Neuronal stem cell (in vitro differentiated cells): ENCODE measurements around the gene ADCY2.

ENCODE experiments used
- DNase-seq: peaks from one replicate; pipeline ENCODE4 v3.0.0-alpha.2; 2013; ENCODE audit warnings: low spot score
- H2AFZ ChIP-seq: one replicate; pipeline ENCODE4 v1.6.1; 2013; ENCODE audit warnings: mild to moderate bottlenecking, low read length, inconsistent platforms
- H2AK5ac ChIP-seq: 2 replicates; pipeline ENCODE4 v1.6.1; 2013; ENCODE audit warnings: low read depth, mild to moderate bottlenecking, inconsistent platforms, low read length, moderate library complexity, mixed read lengths
- H2BK120ac ChIP-seq: 2 replicates; pipeline ENCODE4 v1.6.1; 2013; ENCODE audit warnings: low read depth, mild to moderate bottlenecking, inconsistent platforms, low read length, moderate library complexity, mixed read lengths
- H2BK12ac ChIP-seq: one replicate; pipeline ENCODE4 v1.6.1; 2013; ENCODE audit warnings: low read length, inconsistent platforms
- H2BK15ac ChIP-seq: 2 replicates; pipeline ENCODE4 v1.6.1; 2013; ENCODE audit warnings: mild to moderate bottlenecking, low read length, inconsistent platforms, mixed read lengths
- H2BK5ac ChIP-seq: one replicate; pipeline ENCODE4 v1.6.1; 2013; ENCODE audit warnings: inconsistent platforms, mild to moderate bottlenecking, low read length, moderate library complexity
- H3K14ac ChIP-seq: one replicate; pipeline ENCODE4 v1.6.1; 2013; ENCODE audit warnings: low read length, inconsistent platforms
- H3K18ac ChIP-seq: 2 replicates; pipeline ENCODE4 v1.6.1; 2013; ENCODE audit warnings: low read length, inconsistent platforms
- H3K23ac ChIP-seq: 2 replicates; pipeline ENCODE4 v1.6.1; 2013; ENCODE audit warnings: low read depth, mild to moderate bottlenecking, mixed read lengths, low read length, inconsistent platforms; ENCODE audit not compliant: poor library complexity
- H3K27ac ChIP-seq: replicated peaks from 3 replicates; pipeline ENCODE4 v1.5.1; 2013; ENCODE audit warnings: low read length, inconsistent platforms
- H3K27me3 ChIP-seq, 3 experiments: 2 replicates each; pipeline ENCODE4 v1.6.1; 2013; ENCODE audit warnings: low read length in 3 of 3, mild to moderate bottlenecking in 2 of 3, inconsistent platforms in 1 of 3, low read depth in 1 of 3, mixed read lengths in 1 of 3, moderate library complexity in 1 of 3; ENCODE audit not compliant: control insufficient read depth in 3 of 3, insufficient read depth in 3 of 3
- H3K36me3 ChIP-seq, 2 donors: replicated peaks in 1 of 2; 2 replicates each; pipeline ENCODE4 v1.6.1; 2013; ENCODE audit warnings: low read length in 2 of 2; ENCODE audit not compliant: control insufficient read depth in 2 of 2, insufficient read depth in 2 of 2
- H3K4ac ChIP-seq: 2 replicates; pipeline ENCODE4 v1.6.1; 2013; ENCODE audit warnings: inconsistent platforms, mild to moderate bottlenecking, low read length, moderate library complexity
- H3K4me1 ChIP-seq, 2 donors: 1 replicate in 1 of 2; 2 replicates in 1 of 2; pipeline ENCODE4 v1.6.1; 2013; ENCODE audit warnings: low read length in 2 of 2, low read depth in 1 of 2; ENCODE audit not compliant: control insufficient read depth in 2 of 2, insufficient read depth in 1 of 2
- H3K4me2 ChIP-seq: one replicate; pipeline ENCODE4 v1.6.1; 2013; ENCODE audit warnings: mild to moderate bottlenecking, low read length, inconsistent platforms; ENCODE audit not compliant: insufficient read depth, poor library complexity, severe bottlenecking
- H3K4me3 ChIP-seq, 2 donors: 2 replicates each; pipeline ENCODE4 v1.5.1; 2013; ENCODE audit warnings: low read length in 2 of 2, mild to moderate bottlenecking in 2 of 2, inconsistent platforms in 1 of 2, moderate library complexity in 1 of 2
- H3K79me1 ChIP-seq: one replicate; pipeline ENCODE4 v1.6.1; 2013; ENCODE audit warnings: low read depth, mild to moderate bottlenecking, inconsistent platforms, low read length, moderate library complexity
- H3K9ac ChIP-seq: one replicate; pipeline ENCODE4 v1.6.1; 2013; ENCODE audit warnings: mild to moderate bottlenecking, low read depth, low read length, inconsistent platforms; ENCODE audit not compliant: poor library complexity
- H3K9me3 ChIP-seq, 2 donors: replicated peaks in 1 of 2; 2 replicates each; pipeline versions ENCODE3 to v1.6.1; 2013; ENCODE audit warnings: low read length in 2 of 2, mild to moderate bottlenecking in 2 of 2, inconsistent platforms in 1 of 2, low read depth in 1 of 2, mixed read lengths in 1 of 2, moderate library complexity in 1 of 2; ENCODE audit not compliant: control insufficient read depth in 2 of 2, insufficient read depth in 1 of 2
- H4K8ac ChIP-seq: one replicate; pipeline ENCODE4 v1.6.1; 2013; ENCODE audit warnings: low read depth, mild to moderate bottlenecking, inconsistent platforms, low read length, moderate library complexity
- H4K91ac ChIP-seq: one replicate; pipeline ENCODE4 v1.6.1; 2013; ENCODE audit warnings: low read length, low read depth, mild to moderate bottlenecking, inconsistent platforms; ENCODE audit not compliant: poor library complexity
- WGBS, 2 donors: extraction: QIAGEN DNeasy Blood & Tissue Kit; methylation state at CpG; one replicate each; pipeline ENCODE4 v1.1.7; 2013; ENCODE audit warnings: missing lambda C conversion rate in 2 of 2, mixed read lengths in 1 of 2; ENCODE audit not compliant: insufficient read length in 2 of 2, insufficient replicate concordance in 1 of 2; ENCODE audit errors: extremely low coverage in 2 of 2; 5-methylcytosine and 5-hydroxymethylcytosine counted together

The ADCY2 gene

GRCh38 chr5:7657153-7657552, 261.2 kb downstream of the ADCY2 start:
- WGBS, 2 donors = no CpG with 5 or more reads among the region's 3 CpGs
- peaks cover 0 to 2% (median 0%) of the 10 kb centered on the region in 3 experiments for H3K27me3 ChIP-seq
- H2BK12ac ChIP-seq = no peak overlapping the region
- no peak overlapping the region for H2AFZ ChIP-seq
- no peak overlapping the region for H2BK5ac ChIP-seq
- no peaks in the 10 kb centered on the region for H3K36me3 ChIP-seq
- no peak overlapping the region for H2BK15ac ChIP-seq
- H3K4ac ChIP-seq = no peak overlapping the region
- H3K4me3 ChIP-seq = no peak overlapping the region
- H3K9me3 ChIP-seq = peaks cover 0 to 1% of the 10 kb centered on the region in 2 donors
- H3K18ac ChIP-seq = no peak overlapping the region
- H3K14ac ChIP-seq = no peak overlapping the region
- H3K4me1 ChIP-seq = no peaks in the 10 kb centered on the region
- H2AK5ac ChIP-seq = no peak overlapping the region
- H3K27ac ChIP-seq = no peak overlapping the region
- no peak overlapping the region for H3K23ac ChIP-seq
- no peak overlapping the region for H3K4me2 ChIP-seq
- no peak overlapping the region for H4K8ac ChIP-seq
- no peak overlapping the region for H4K91ac ChIP-seq
- H3K9ac ChIP-seq = no peak overlapping the region
- no peak for DNase-seq
- H2BK120ac ChIP-seq = no peak overlapping the region
- H3K79me1 ChIP-seq = no peaks in the 10 kb centered on the region

DNA sequence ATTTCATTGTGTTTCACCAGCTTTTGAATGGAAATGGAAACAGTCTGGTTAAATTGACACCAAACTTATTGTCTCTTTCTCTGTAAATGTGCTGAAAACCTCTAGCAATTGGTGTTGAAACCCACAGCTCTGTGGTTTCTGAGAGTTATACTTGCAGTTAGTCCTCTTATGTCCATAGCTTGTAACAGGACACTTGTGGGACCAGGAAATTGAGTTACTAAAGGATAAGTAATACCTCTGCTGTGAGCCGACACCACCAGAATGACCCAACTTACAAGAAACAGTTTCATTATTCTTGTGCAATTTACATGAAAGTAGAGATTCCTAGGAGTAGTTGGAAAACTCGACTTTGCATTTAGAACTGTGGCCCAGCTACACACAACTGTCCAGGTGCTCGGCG, 263.5 kb downstream of the ADCY2 start:
- H2BK15ac ChIP-seq = no peak overlapping the region
- H2AK5ac ChIP-seq = no peak overlapping the region
- H3K18ac ChIP-seq = no peak overlapping the region
- H3K27me3 ChIP-seq = peaks cover 0 to 2% (median 0%) of the 10 kb centered on the region in 3 experiments
- H2BK12ac ChIP-seq = no peak overlapping the region
- no peak overlapping the region for H3K4me2 ChIP-seq
- no peak overlapping the region for H2BK120ac ChIP-seq
- peaks cover 0 to 3% of the 10 kb centered on the region in 2 donors for H3K9me3 ChIP-seq
- no peaks in the 10 kb centered on the region for H3K4me1 ChIP-seq
- H3K4me3 ChIP-seq = no peak overlapping the region
- H3K4ac ChIP-seq = no peak overlapping the region
- no peak overlapping the region for H3K9ac ChIP-seq
- no CpG with 5 or more reads among the region's 4 CpGs for WGBS, 2 donors
- no peaks in the 10 kb centered on the region for H3K36me3 ChIP-seq
- H4K8ac ChIP-seq = no peak overlapping the region
- no peak overlapping the region for H4K91ac ChIP-seq
- no peak for DNase-seq
- H2BK5ac ChIP-seq = no peak overlapping the region
- no peak overlapping the region for H3K23ac ChIP-seq
- no peaks in the 10 kb centered on the region for H3K79me1 ChIP-seq
- H3K27ac ChIP-seq = no peak overlapping the region
- no peak overlapping the region for H2AFZ ChIP-seq
- no peak overlapping the region for H3K14ac ChIP-seq

GRCh38 chr5:7662289-7662688, 266.4 kb downstream of the ADCY2 start:
- H3K79me1 ChIP-seq = no peaks in the 10 kb centered on the region
- no peaks in the 10 kb centered on the region for H3K36me3 ChIP-seq
- no peak overlapping the region for H4K91ac ChIP-seq
- no peak overlapping the region for H2AFZ ChIP-seq
- H3K23ac ChIP-seq = no peak overlapping the region
- no peak overlapping the region for H3K4me3 ChIP-seq
- no peak overlapping the region for H2BK12ac ChIP-seq
- H3K18ac ChIP-seq = no peak overlapping the region
- no peaks in the 10 kb centered on the region for H3K27me3 ChIP-seq
- no peak overlapping the region for H2AK5ac ChIP-seq
- H2BK15ac ChIP-seq = no peak overlapping the region
- H3K4me1 ChIP-seq = no peaks in the 10 kb centered on the region
- no peak overlapping the region for H3K14ac ChIP-seq
- H3K4me2 ChIP-seq = no peak overlapping the region
- no peak overlapping the region for H3K9ac ChIP-seq
- no peak overlapping the region for H2BK5ac ChIP-seq
- H3K27ac ChIP-seq = no peak overlapping the region
- no peak overlapping the region for H4K8ac ChIP-seq
- H3K4ac ChIP-seq = no peak overlapping the region
- H2BK120ac ChIP-seq = no peak overlapping the region
- no peak for DNase-seq
- peaks cover 0 to 1% of the 10 kb centered on the region in 2 donors for H3K9me3 ChIP-seq
- no CpG with 5 or more reads among the region's 6 CpGs for WGBS, 2 donors

DNA sequence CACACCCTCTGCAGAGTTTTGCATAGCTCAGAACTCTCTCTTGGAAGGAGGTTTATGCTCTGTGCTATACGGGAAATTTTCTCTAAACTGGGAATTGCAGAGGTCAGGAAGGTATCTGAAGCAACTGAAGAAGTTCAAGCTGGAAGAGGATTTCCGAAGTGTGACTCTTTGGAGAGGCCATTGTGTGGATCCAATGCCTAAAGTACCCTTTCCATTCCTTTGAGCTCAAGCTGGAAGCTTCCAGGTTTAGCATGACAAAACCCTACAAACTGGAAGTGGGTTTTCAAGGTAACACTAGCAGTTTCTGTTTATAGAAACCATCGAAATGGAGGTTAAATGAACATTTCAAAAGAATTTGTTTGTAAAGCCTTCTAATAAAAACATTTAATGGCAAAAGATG, 267.9 kb downstream of the ADCY2 start:
- no peak overlapping the region for H2AK5ac ChIP-seq

More for the DNA sequence above, 267.9 kb downstream of the ADCY2 start:
- H3K4me1 ChIP-seq = no peaks in the 10 kb centered on the region
- no peaks in the 10 kb centered on the region for H3K27me3 ChIP-seq
- H2BK15ac ChIP-seq = no peak overlapping the region
- H2BK12ac ChIP-seq = no peak overlapping the region
- H3K18ac ChIP-seq = no peak overlapping the region
- no CpG with 5 or more reads among the region's 3 CpGs for WGBS, 2 donors
- no peak overlapping the region for H3K4me3 ChIP-seq
- H3K79me1 ChIP-seq = no peaks in the 10 kb centered on the region
- no peak overlapping the region for H3K14ac ChIP-seq
- no peak overlapping the region for H4K8ac ChIP-seq
- no peak overlapping the region for H3K4ac ChIP-seq
- no peak for DNase-seq
- no peaks in the 10 kb centered on the region for H3K36me3 ChIP-seq
- H3K9ac ChIP-seq = no peak overlapping the region
- H3K27ac ChIP-seq = no peak overlapping the region
- H4K91ac ChIP-seq = no peak overlapping the region
- no peak overlapping the region for H3K23ac ChIP-seq
- no peak overlapping the region for H2BK5ac ChIP-seq
- H3K9me3 ChIP-seq = peaks cover 0 to 1% of the 10 kb centered on the region in 2 donors
- no peak overlapping the region for H2BK120ac ChIP-seq
- no peak overlapping the region for H2AFZ ChIP-seq
- H3K4me2 ChIP-seq = no peak overlapping the region
